ENCODE measurements around the gene MS4A10.

MS4A10 gene

GRCh38 chr11:60830478-60831142 lies 45.5 kb downstream of the MS4A10 start:
- DNase-seq, result no peak

GRCh38 chr11:60831143-60831500 lies 46.0 kb downstream of the MS4A10 start:
- DNase-seq, result peak; percentile 78

- DNase-seq, result no peak
Measured at GRCh38 chr11:60831501-60832079, 46.5 kb downstream of the MS4A10 start.

- DNase-seq, result no peak
Measured at GRCh38 chr11:60834742-60835533, 49.8 kb downstream of the MS4A10 start.

- DNase-seq, result no peak
Measured at GRCh38 chr11:60835534-60835846, 50.4 kb downstream of the MS4A10 start.

- no peak for DNase-seq
Measured at GRCh38 chr11:60836866-60837515, 51.9 kb downstream of the MS4A10 start.

GRCh38 chr11:60838132-60838531 lies 53.0 kb downstream of the MS4A10 start:
- DNase-seq, result no peak

- DNase-seq, result no peak
Measured at GRCh38 chr11:60840470-60841430, 55.6 kb downstream of the MS4A10 start.

GRCh38 chr11:60841797-60842667 lies 56.9 kb downstream of the MS4A10 start, which contains the start of gene CCDC86:
Gene CCDC86, plus strand, starts transcription at chr11:60842113. Its CDS starts 12 bp downstream, at chr11:60842125.
- peak; percentile 98 for DNase-seq

GRCh38 chr11:60842668-60843600 lies 57.8 kb downstream of the MS4A10 start:
- DNase-seq, result no peak

GRCh38 chr11:60844045-60844869 lies 59.1 kb downstream of the MS4A10 start:
- no peak for DNase-seq

- no peak for DNase-seq
Measured at GRCh38 chr11:60844870-60845221, 59.7 kb downstream of the MS4A10 start.

GRCh38 chr11:60845338-60845737 lies 60.2 kb downstream of the MS4A10 start:
- DNase-seq, result no peak

GRCh38 chr11:60847281-60847680 lies 62.1 kb downstream of the MS4A10 start:
- no peak for DNase-seq

GRCh38 chr11:60847896-60848295 lies 62.8 kb downstream of the MS4A10 start:
- DNase-seq, result no peak

- no peak for DNase-seq
Measured at GRCh38 chr11:60848714-60849151, 63.6 kb downstream of the MS4A10 start.

- DNase-seq, result no peak
Measured at GRCh38 chr11:60849641-60850520, 64.7 kb downstream of the MS4A10 start.
